NB4 (cell line): ENCODE measurements around the gene THUMPD2.

Experiments
- DNase-seq: peaks from one replicate; pipeline ENCODE4 v3.0.0; 2010; ENCODE audit warnings: low read depth
- H3K4me3 ChIP-seq: one replicate; pipeline ENCODE4 v1.5.1; 2011; ENCODE audit warnings: mild to moderate bottlenecking, low read depth, low read length, moderate library complexity
- MYC ChIP-seq: IDR thresholded peaks from 2 replicates; pipeline ENCODE4 v1.6.1; 2011; ENCODE audit warnings: low read depth, low read length
- POLR2A ChIP-seq: IDR thresholded peaks from 2 replicates; pipeline ENCODE4 v1.6.1; 2011; ENCODE audit warnings: mild to moderate bottlenecking; ENCODE audit not compliant: insufficient read length; ENCODE audit errors: extremely low read depth
- TF ChIP-seq, protein P1 (sequence below): IDR thresholded peaks from 2 replicates; pipeline ENCODE4 v1.6.1; 2011; ENCODE audit warnings: low read depth, low read length
- TF ChIP-seq, protein P2 (sequence below): IDR thresholded peaks from one replicate; pipeline ENCODE4 v1.5.1; 2012; ENCODE audit warnings: low read depth, low read length

Gene THUMPD2

DNA sequence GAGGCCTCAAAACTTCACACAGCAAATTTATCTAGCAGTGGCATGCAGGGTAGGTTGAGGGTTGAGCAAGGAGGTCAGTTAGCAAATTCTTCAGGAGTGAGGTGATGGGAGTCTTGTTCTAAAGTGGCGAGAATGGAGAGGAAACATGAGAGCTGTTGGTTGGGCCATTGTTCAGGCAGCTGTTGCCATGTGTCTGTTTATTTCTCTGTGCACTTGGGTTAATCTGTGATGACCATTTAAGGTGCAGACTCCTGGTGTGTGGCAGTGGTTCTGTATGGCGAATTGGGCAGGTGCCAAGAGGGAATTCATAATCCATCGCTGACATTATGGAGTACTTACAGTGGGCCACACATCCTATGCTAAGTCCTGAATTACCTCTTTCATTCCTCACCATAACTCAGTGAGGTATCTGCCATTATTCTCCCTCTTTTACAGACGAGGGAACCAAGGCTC, 82.9 kb downstream of the THUMPD2 start:
- TF ChIP-seq, protein P1, sequence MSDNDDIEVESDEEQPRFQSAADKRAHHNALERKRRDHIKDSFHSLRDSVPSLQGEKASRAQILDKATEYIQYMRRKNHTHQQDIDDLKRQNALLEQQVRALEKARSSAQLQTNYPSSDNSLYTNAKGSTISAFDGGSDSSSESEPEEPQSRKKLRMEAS, result no peak
- TF ChIP-seq MYC (no peak), POLR2A (no peak)
- TF ChIP-seq, protein P2, sequence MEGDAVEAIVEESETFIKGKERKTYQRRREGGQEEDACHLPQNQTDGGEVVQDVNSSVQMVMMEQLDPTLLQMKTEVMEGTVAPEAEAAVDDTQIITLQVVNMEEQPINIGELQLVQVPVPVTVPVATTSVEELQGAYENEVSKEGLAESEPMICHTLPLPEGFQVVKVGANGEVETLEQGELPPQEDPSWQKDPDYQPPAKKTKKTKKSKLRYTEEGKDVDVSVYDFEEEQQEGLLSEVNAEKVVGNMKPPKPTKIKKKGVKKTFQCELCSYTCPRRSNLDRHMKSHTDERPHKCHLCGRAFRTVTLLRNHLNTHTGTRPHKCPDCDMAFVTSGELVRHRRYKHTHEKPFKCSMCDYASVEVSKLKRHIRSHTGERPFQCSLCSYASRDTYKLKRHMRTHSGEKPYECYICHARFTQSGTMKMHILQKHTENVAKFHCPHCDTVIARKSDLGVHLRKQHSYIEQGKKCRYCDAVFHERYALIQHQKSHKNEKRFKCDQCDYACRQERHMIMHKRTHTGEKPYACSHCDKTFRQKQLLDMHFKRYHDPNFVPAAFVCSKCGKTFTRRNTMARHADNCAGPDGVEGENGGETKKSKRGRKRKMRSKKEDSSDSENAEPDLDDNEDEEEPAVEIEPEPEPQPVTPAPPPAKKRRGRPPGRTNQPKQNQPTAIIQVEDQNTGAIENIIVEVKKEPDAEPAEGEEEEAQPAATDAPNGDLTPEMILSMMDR, result no peak
- no peak for DNase-seq
- H3K4me3 ChIP-seq, result no peak overlapping the region

DNA sequence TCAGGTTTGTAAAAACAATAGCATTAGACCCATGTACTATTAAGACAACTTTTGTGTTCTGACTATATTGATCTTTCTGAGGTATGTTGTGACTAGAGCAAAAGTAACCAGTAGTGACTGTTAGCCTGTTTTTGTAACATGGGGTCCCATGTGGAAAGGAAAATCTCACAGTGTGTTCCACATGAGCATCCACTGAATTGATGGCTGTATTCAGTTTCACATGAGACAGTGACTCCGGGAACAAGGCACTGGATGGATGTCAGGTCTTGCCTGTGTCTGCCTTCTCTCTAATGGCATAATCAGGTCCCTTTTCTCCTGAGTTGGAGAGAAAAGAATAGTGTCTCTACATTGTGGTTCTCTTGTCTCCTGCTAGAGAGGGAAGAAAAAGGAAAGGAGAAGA, 85.8 kb downstream of the THUMPD2 start:
- TF ChIP-seq, protein P1, result no peak
- TF ChIP-seq POLR2A (no peak), MYC (no peak)
- TF ChIP-seq, protein P2, result no peak

DNA sequence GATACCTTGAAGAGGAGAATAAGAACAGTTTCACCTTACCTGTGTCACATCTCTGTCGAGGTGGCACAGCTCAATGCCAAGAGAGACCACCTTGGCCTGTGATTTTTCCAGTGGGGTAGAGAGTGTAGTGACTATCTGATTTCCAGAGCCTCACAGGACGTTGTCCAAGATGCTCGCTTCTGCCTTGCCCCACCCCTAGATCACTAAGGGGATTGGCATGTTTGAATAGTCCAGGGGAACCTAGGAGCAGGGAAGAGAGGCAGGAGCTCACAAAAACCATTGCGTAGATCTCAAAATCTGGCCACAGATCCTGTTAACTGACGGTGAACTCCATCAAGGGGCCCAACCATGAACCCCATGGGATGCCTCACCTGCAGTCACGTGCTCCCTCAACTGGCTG, 89.2 kb downstream of the THUMPD2 start:
- TF ChIP-seq, protein P1, result no peak
- no peak for TF ChIP-seq MYC
- DNase-seq, result no peak
- no peak overlapping the region for H3K4me3 ChIP-seq

More for the DNA sequence above, 85.8 kb downstream of the THUMPD2 start:
- no peak overlapping the region for H3K4me3 ChIP-seq
- no peak for DNase-seq

DNA sequence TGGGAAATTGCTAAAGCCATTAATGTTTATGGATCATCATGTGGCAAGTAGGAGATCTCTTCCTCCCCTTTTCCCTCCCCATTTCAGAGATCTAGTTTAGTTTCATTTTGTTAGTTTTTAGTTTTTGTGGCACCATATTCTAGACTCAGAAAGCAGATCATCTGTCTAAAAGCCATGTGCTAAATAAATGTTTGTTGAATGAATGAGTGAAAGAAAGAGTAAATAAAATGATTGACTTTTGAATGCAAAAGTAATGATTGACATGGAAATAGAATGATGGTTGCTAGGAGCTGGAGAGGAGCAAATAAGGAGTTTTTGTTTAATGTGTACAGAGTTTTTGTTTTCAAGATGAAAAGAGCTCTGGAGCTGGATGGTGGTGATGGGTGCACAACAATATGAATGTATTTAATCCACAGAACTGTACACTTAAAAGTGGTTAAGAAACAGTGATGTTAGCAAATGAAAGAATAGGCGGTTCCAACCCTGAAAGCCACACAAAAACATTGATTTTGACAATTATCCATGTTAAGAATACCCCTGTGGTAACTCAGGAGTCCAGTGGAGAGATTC, 89.7 kb downstream of the THUMPD2 start:
- no peak for DNase-seq
- H3K4me3 ChIP-seq, result no peak overlapping the region
- TF ChIP-seq, protein P1, result no peak
- no peak for TF ChIP-seq POLR2A
- TF ChIP-seq, protein P2, result no peak
- no peak for TF ChIP-seq MYC

DNA sequence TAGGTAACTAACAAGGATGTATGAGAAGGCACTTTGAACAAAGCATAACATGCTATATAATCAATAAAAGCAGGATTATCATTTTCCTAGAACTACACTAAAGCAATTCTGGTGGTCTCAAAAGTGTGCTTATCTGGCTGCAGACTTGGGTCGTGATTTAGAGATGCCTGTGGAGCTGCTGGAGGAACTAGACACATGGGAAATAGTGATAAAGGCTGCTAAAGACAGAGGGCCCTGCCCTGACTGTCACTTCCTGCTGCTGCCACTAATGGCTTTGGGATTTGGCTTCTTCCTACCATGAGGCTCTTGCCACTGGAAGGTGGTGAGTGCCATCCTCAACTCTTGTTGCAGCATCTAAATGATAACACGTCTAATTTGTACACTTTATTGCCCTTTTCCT, 90.9 kb downstream of the THUMPD2 start:
- TF ChIP-seq, protein P2, result no peak
- TF ChIP-seq MYC (no peak), POLR2A (no peak)
- TF ChIP-seq, protein P1, result no peak
- DNase-seq, result no peak
- H3K4me3 ChIP-seq, result no peak overlapping the region

DNA sequence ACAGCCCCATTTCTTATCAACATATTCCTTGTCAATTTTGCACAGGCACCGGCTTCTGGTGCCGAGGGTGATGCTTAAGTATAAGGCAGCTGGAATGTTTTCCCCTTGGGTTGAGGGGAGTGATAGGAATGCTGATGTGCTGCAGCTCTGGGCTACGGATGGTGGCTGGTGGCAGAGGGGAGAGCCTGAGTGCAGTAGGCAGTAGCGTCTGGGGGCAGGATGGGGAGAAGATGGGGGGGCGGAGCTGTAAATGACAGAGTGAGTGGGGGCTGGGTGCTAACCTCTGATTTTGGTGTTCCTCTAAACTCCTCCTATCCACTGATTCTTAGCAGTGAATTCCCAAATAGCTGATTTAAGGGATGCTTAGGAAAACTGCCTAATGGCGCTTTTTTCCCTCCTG, 92.6 kb downstream of the THUMPD2 start:
- TF ChIP-seq MYC, result no peak
- H3K4me3 ChIP-seq, result no peak overlapping the region
- no peak for DNase-seq
